ENCODE data around the gene FNTB.

- TF ChIP-seq CTCF (IDR thresholded peaks at IDR 0.05; ENCODE audit: low read depth, low read length) (no peak), EZH2phosphoT487 (IDR thresholded peaks at IDR 0.05; ENCODE audit: low read depth) (no peak)
Measured at GRCh38 chr14:64998455-64998931, 11.8 kb downstream of the FNTB start.
